Endothelial cell of umbilical vein (primary cell): ENCODE results near the gene ZNF385D. TPM values are rescaled to one million over a fixed set of nuclear protein-coding genes. Genes with fewer than 3 reads are reported as not detected.

Experiments used
- BruUV-seq: library from RNA; stranded (reverse); fragments of 400-500 nt; replicated peaks from 2 replicates; lab custom pipeline; 2021; lab: Mats Ljungman, UMichigan
- CTCF ChIA-PET: fragments of 300-600, 350-600 bp; sonication (Branson Sonifier 250); formaldehyde crosslinking; loops from one replicate; lab custom pipeline; 2021; ENCODE audit warnings: antibody characterized with exemption, inconsistent platforms; lab: Charles Lee
- POLR2A ChIA-PET: fragments of 300-600, 350-600 bp; sonication (Branson Sonifier 250); formaldehyde crosslinking; loops from one replicate; lab custom pipeline; 2021; ENCODE audit warnings: antibody characterized with exemption, inconsistent platforms; lab: Charles Lee
- DNase-seq: peaks from one replicate; pipeline ENCODE4 v3.0.0-alpha.2; 2011; ENCODE audit warnings: low read depth, low spot score
- FAIRE-seq: peaks from 2 replicates; lab custom pipeline; 2011; peaks lifted over from hg19 to GRCh38; lab: Jason Lieb, UNC
- H2AFZ ChIP-seq: 2 replicates; pipeline ENCODE4 v1.6.0; 2012; ENCODE audit warnings: low read depth, low read length, control low read depth, inconsistent platforms
- H3K27ac ChIP-seq: 2 replicates; pipeline ENCODE4 v1.5.1; 2011; ENCODE audit warnings: low read depth, mild to moderate bottlenecking, control low read depth, low read length, moderate library complexity; ENCODE audit not compliant: insufficient read depth
- H3K27me3 ChIP-seq, 2 experiments: 2 replicates each; pipeline versions ENCODE4 v1.6.0 to v1.6.1; 2011; ENCODE audit warnings: low read length in 2 of 2, mixed read lengths in 1 of 2; ENCODE audit not compliant: control insufficient read depth in 2 of 2, insufficient read depth in 2 of 2
- H3K36me3 ChIP-seq, 2 experiments: 2 replicates in 1 of 2; 3 replicates in 1 of 2; pipeline ENCODE4 v1.5.1; 2011; ENCODE audit warnings: low read length in 2 of 2, mild to moderate bottlenecking in 1 of 2, moderate library complexity in 1 of 2; ENCODE audit not compliant: control insufficient read depth in 2 of 2, insufficient read depth in 2 of 2; ENCODE audit errors: extremely low read depth in 1 of 2
- H3K4me1 ChIP-seq: 3 replicates; pipeline ENCODE4 v1.5.1; 2011; ENCODE audit warnings: mild to moderate bottlenecking, low read length; ENCODE audit not compliant: control insufficient read depth, insufficient read depth; ENCODE audit errors: extremely low read depth
- H3K4me2 ChIP-seq: 2 replicates; pipeline ENCODE4 v1.6.1; 2011; ENCODE audit warnings: low read length, control low read depth, mixed read lengths; ENCODE audit not compliant: insufficient read depth
- H3K4me3 ChIP-seq, 3 experiments: fragments of 200-600 bp in 1 of 3; sonication (generic), shearing (Covaris generic) in 1 of 3; replicated peaks in 1 of 3; 2 replicates each; pipeline ENCODE4 v1.5.1; 2011 to 2016; ENCODE audit warnings: control low read depth in 3 of 3, low read length in 3 of 3, mild to moderate bottlenecking in 2 of 3, inconsistent platforms in 1 of 3, low read depth in 1 of 3, moderate library complexity in 1 of 3; ENCODE audit not compliant: insufficient read depth in 1 of 3
- H3K79me2 ChIP-seq: 2 replicates; pipeline ENCODE4 v1.6.0; 2012; ENCODE audit warnings: low read length, inconsistent platforms; ENCODE audit not compliant: control insufficient read depth, insufficient read depth
- H3K9ac ChIP-seq: replicated peaks from 2 replicates; pipeline ENCODE3; 2011; ENCODE audit warnings: low read length, control low read depth; ENCODE audit not compliant: insufficient read depth; ENCODE audit errors: extremely low read depth
- H3K9me1 ChIP-seq: replicated peaks from 3 replicates; pipeline ENCODE4 v1.6.0; 2011; ENCODE audit warnings: mild to moderate bottlenecking, low read length; ENCODE audit not compliant: control insufficient read depth, insufficient read depth; ENCODE audit errors: extremely low read depth
- H3K9me3 ChIP-seq: replicated peaks from 2 replicates; pipeline ENCODE4 v1.5.1; 2012; ENCODE audit warnings: low read length, inconsistent platforms; ENCODE audit not compliant: control insufficient read depth, insufficient read depth
- H4K20me1 ChIP-seq: replicated peaks from 2 replicates; pipeline ENCODE3; 2011; ENCODE audit warnings: mild to moderate bottlenecking, low read length; ENCODE audit not compliant: control insufficient read depth, insufficient read depth; ENCODE audit errors: extremely low read depth
- EZH2 ChIP-seq: IDR thresholded peaks from 2 replicates; pipeline ENCODE4 v1.6.1; 2012; ENCODE audit warnings: borderline replicate concordance, low read depth, mild to moderate bottlenecking, moderate library complexity, low read length, inconsistent platforms; ENCODE audit not compliant: severe bottlenecking
- FOS ChIP-seq: IDR thresholded peaks from 2 replicates; pipeline ENCODE4 v1.6.1; 2011; ENCODE audit warnings: mild to moderate bottlenecking, low read length, moderate library complexity, borderline replicate concordance; ENCODE audit not compliant: insufficient read depth
- GATA2 ChIP-seq: IDR thresholded peaks from 2 replicates; pipeline ENCODE4 v1.7.0; 2011; ENCODE audit warnings: low read depth, mild to moderate bottlenecking, moderate library complexity, mixed read lengths, low read length; ENCODE audit not compliant: insufficient read length, insufficient read depth
- JUN ChIP-seq: IDR thresholded peaks from 2 replicates; pipeline ENCODE4 v1.6.1; 2011; ENCODE audit warnings: borderline replicate concordance, low read depth; ENCODE audit not compliant: insufficient read length, insufficient read depth
- MYC ChIP-seq: IDR thresholded peaks from one replicate; pipeline ENCODE4 v1.6.1; 2011; ENCODE audit warnings: mild to moderate bottlenecking, low read depth, low read length
- POLR2A ChIP-seq: IDR thresholded peaks from 2 replicates; pipeline ENCODE4 v1.6.1; 2012; ENCODE audit warnings: low read depth, mild to moderate bottlenecking, control low read depth, low read length
- dilution Hi-C: fragments of 300-500 bp; cut with MboI; formaldehyde crosslinking; loops from one replicate; pipeline ENCODE4 v1.15.0; 2019; ENCODE audit warnings: low sequenced_read_pairs; ENCODE audit not compliant: extremely low pct_ligation_motif_present
- intact Hi-C: fragments of 100-400 bp; cut with micrococcal nuclease; formaldehyde crosslinking; loops from one replicate; pipeline ENCODE4 v1.10.0; 2022
- polyA plus RNA-seq, 4 experiments: library from polyadenylated mRNA; depleted of rRNA in 3 of 4; stranded (reverse) in 3 of 4; unstranded in 1 of 4; fragments of >200 nt; gene quantifications; 2 replicates each; pipeline versions ENCODE4 v1.2.1 to v1.2.3, GENCODE V29; 2011 to 2012; ENCODE audit warnings: missing spikeins in 1 of 4
- total RNA-seq: library from RNA; stranded (reverse); gene quantifications from 2 replicates; pipeline ENCODE4 v1.2.3, GENCODE V29; 2021
- TF ChIP-seq, protein P1 (sequence below), 2 donors: IDR thresholded peaks; 1 replicate in 1 of 2; 2 replicates in 1 of 2; pipeline ENCODE4 v1.5.1; 2011; ENCODE audit warnings: low read length in 2 of 2, mild to moderate bottlenecking in 2 of 2, moderate library complexity in 2 of 2, control low read depth in 1 of 2, inconsistent platforms in 1 of 2, low read depth in 1 of 2; ENCODE audit not compliant: insufficient read depth in 1 of 2; ENCODE audit errors: extremely low read depth in 1 of 2
- TF ChIP-seq, protein P2 (sequence below): IDR thresholded peaks from 2 replicates; pipeline ENCODE4 v1.6.1; 2011; ENCODE audit not compliant: insufficient read depth, insufficient read length

Gene ZNF385D
- total and polyA plus RNA-seq, 2 donors (not counting 3 experiments of a cell fraction or from before 2014, with no cell fraction given): not detected

DNA sequence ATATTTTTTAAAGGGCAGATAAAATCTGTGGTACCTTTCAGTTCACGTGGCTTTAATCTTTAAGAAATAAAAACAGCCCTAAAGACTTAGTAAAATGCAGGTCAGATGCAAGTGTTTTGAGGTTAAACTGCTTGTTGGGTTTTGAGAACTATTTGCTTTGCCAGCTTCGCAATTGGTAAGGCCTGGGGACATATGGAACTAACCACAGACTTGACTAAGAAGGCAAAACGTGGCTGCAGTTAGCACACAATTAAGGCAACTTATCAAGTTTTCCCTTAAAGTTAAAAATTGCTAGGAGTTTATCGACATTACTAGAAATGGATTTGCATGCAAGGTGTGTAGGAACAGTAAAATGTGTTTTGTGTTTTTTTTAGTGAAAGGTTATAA lies 206.9 kb downstream of the ZNF385D start:
- Histone ChIP-seq H3K9ac (no peak overlapping the region), H3K4me2 (no peak overlapping the region), H3K27me3 (no peaks in the 10 kb centered on the region), H4K20me1 (no peaks in the 10 kb centered on the region), H3K4me1 (no peaks in the 10 kb centered on the region), H3K27ac (no peak overlapping the region), H2AFZ (no peak overlapping the region), H3K9me3 (no peaks in the 10 kb centered on the region), H3K4me3 (no peak overlapping the region), H3K79me2 (no peaks in the 10 kb centered on the region), H3K9me1 (no peaks in the 10 kb centered on the region), H3K36me3 (no peaks in the 10 kb centered on the region)
- TF ChIP-seq EZH2 (no peak), MYC (no peak), JUN (no peak), POLR2A (no peak), FOS (no peak), GATA2 (no peak)
- TF ChIP-seq, protein P1, sequence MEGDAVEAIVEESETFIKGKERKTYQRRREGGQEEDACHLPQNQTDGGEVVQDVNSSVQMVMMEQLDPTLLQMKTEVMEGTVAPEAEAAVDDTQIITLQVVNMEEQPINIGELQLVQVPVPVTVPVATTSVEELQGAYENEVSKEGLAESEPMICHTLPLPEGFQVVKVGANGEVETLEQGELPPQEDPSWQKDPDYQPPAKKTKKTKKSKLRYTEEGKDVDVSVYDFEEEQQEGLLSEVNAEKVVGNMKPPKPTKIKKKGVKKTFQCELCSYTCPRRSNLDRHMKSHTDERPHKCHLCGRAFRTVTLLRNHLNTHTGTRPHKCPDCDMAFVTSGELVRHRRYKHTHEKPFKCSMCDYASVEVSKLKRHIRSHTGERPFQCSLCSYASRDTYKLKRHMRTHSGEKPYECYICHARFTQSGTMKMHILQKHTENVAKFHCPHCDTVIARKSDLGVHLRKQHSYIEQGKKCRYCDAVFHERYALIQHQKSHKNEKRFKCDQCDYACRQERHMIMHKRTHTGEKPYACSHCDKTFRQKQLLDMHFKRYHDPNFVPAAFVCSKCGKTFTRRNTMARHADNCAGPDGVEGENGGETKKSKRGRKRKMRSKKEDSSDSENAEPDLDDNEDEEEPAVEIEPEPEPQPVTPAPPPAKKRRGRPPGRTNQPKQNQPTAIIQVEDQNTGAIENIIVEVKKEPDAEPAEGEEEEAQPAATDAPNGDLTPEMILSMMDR (IDR thresholded peaks at IDR 0.05; ENCODE audit: extremely low read depth in 1 of 2, insufficient read depth in 1 of 2, low read depth in 1 of 2, low read length in 2 of 2): no peak
- TF ChIP-seq, protein P2, sequence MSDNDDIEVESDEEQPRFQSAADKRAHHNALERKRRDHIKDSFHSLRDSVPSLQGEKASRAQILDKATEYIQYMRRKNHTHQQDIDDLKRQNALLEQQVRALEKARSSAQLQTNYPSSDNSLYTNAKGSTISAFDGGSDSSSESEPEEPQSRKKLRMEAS: no peak
- FAIRE-seq (no peak), DNase-seq (no peak)
- no TSS peak for BruUV-seq
- dilution Hi-C loops (no loop called here), intact Hi-C loops (no loop called here)
- CTCF ChIA-PET: no interaction called here
- POLR2A ChIA-PET: no interaction called here
